Endothelial cell of umbilical vein (primary cell): ENCODE results near the gene CDK5. TPM values are rescaled to one million over a fixed set of nuclear protein-coding genes. Genes with fewer than 3 reads are reported as not detected.

Source experiments
- BruUV-seq: library from RNA; stranded (reverse); fragments of 400-500 nt; replicated peaks from 2 replicates; lab custom pipeline; 2021; lab: Mats Ljungman, UMichigan
- CTCF ChIA-PET: fragments of 300-600, 350-600 bp; sonication (Branson Sonifier 250); formaldehyde crosslinking; loops from one replicate; lab custom pipeline; 2021; ENCODE audit warnings: antibody characterized with exemption, inconsistent platforms; lab: Charles Lee
- POLR2A ChIA-PET: fragments of 300-600, 350-600 bp; sonication (Branson Sonifier 250); formaldehyde crosslinking; loops from one replicate; lab custom pipeline; 2021; ENCODE audit warnings: antibody characterized with exemption, inconsistent platforms; lab: Charles Lee
- DNase-seq: peaks from one replicate; pipeline ENCODE4 v3.0.0-alpha.2; 2011; ENCODE audit warnings: low read depth, low spot score
- FAIRE-seq: peaks from 2 replicates; lab custom pipeline; 2011; peaks lifted over from hg19 to GRCh38; lab: Jason Lieb, UNC
- H2AFZ ChIP-seq: 2 replicates; pipeline ENCODE4 v1.6.0; 2012; ENCODE audit warnings: low read depth, low read length, control low read depth, inconsistent platforms
- H3K27ac ChIP-seq: 2 replicates; pipeline ENCODE4 v1.5.1; 2011; ENCODE audit warnings: low read depth, mild to moderate bottlenecking, control low read depth, low read length, moderate library complexity; ENCODE audit not compliant: insufficient read depth
- H3K27me3 ChIP-seq, 2 experiments: 2 replicates each; pipeline versions ENCODE4 v1.6.0 to v1.6.1; 2011; ENCODE audit warnings: low read length in 2 of 2, mixed read lengths in 1 of 2; ENCODE audit not compliant: control insufficient read depth in 2 of 2, insufficient read depth in 2 of 2
- H3K36me3 ChIP-seq, 2 experiments: 2 replicates in 1 of 2; 3 replicates in 1 of 2; pipeline ENCODE4 v1.5.1; 2011; ENCODE audit warnings: low read length in 2 of 2, mild to moderate bottlenecking in 1 of 2, moderate library complexity in 1 of 2; ENCODE audit not compliant: control insufficient read depth in 2 of 2, insufficient read depth in 2 of 2; ENCODE audit errors: extremely low read depth in 1 of 2
- H3K4me1 ChIP-seq: 3 replicates; pipeline ENCODE4 v1.5.1; 2011; ENCODE audit warnings: mild to moderate bottlenecking, low read length; ENCODE audit not compliant: control insufficient read depth, insufficient read depth; ENCODE audit errors: extremely low read depth
- H3K4me2 ChIP-seq: 2 replicates; pipeline ENCODE4 v1.6.1; 2011; ENCODE audit warnings: low read length, control low read depth, mixed read lengths; ENCODE audit not compliant: insufficient read depth
- H3K4me3 ChIP-seq, 3 experiments: fragments of 200-600 bp in 1 of 3; sonication (generic), shearing (Covaris generic) in 1 of 3; replicated peaks in 1 of 3; 2 replicates each; pipeline ENCODE4 v1.5.1; 2011 to 2016; ENCODE audit warnings: control low read depth in 3 of 3, low read length in 3 of 3, mild to moderate bottlenecking in 2 of 3, inconsistent platforms in 1 of 3, low read depth in 1 of 3, moderate library complexity in 1 of 3; ENCODE audit not compliant: insufficient read depth in 1 of 3
- H3K79me2 ChIP-seq: 2 replicates; pipeline ENCODE4 v1.6.0; 2012; ENCODE audit warnings: low read length, inconsistent platforms; ENCODE audit not compliant: control insufficient read depth, insufficient read depth
- H3K9ac ChIP-seq: replicated peaks from 2 replicates; pipeline ENCODE3; 2011; ENCODE audit warnings: low read length, control low read depth; ENCODE audit not compliant: insufficient read depth; ENCODE audit errors: extremely low read depth
- H3K9me1 ChIP-seq: replicated peaks from 3 replicates; pipeline ENCODE4 v1.6.0; 2011; ENCODE audit warnings: mild to moderate bottlenecking, low read length; ENCODE audit not compliant: control insufficient read depth, insufficient read depth; ENCODE audit errors: extremely low read depth
- H3K9me3 ChIP-seq: replicated peaks from 2 replicates; pipeline ENCODE4 v1.5.1; 2012; ENCODE audit warnings: low read length, inconsistent platforms; ENCODE audit not compliant: control insufficient read depth, insufficient read depth
- H4K20me1 ChIP-seq: replicated peaks from 2 replicates; pipeline ENCODE3; 2011; ENCODE audit warnings: mild to moderate bottlenecking, low read length; ENCODE audit not compliant: control insufficient read depth, insufficient read depth; ENCODE audit errors: extremely low read depth
- EZH2 ChIP-seq: IDR thresholded peaks from 2 replicates; pipeline ENCODE4 v1.6.1; 2012; ENCODE audit warnings: borderline replicate concordance, low read depth, mild to moderate bottlenecking, moderate library complexity, low read length, inconsistent platforms; ENCODE audit not compliant: severe bottlenecking
- FOS ChIP-seq: IDR thresholded peaks from 2 replicates; pipeline ENCODE4 v1.6.1; 2011; ENCODE audit warnings: mild to moderate bottlenecking, low read length, moderate library complexity, borderline replicate concordance; ENCODE audit not compliant: insufficient read depth
- GATA2 ChIP-seq: IDR thresholded peaks from 2 replicates; pipeline ENCODE4 v1.7.0; 2011; ENCODE audit warnings: low read depth, mild to moderate bottlenecking, moderate library complexity, mixed read lengths, low read length; ENCODE audit not compliant: insufficient read length, insufficient read depth
- JUN ChIP-seq: IDR thresholded peaks from 2 replicates; pipeline ENCODE4 v1.6.1; 2011; ENCODE audit warnings: borderline replicate concordance, low read depth; ENCODE audit not compliant: insufficient read length, insufficient read depth
- MAX ChIP-seq: IDR thresholded peaks from 2 replicates; pipeline ENCODE4 v1.6.1; 2011; ENCODE audit not compliant: insufficient read depth, insufficient read length
- MYC ChIP-seq: IDR thresholded peaks from one replicate; pipeline ENCODE4 v1.6.1; 2011; ENCODE audit warnings: mild to moderate bottlenecking, low read depth, low read length
- POLR2A ChIP-seq: IDR thresholded peaks from 2 replicates; pipeline ENCODE4 v1.6.1; 2012; ENCODE audit warnings: low read depth, mild to moderate bottlenecking, control low read depth, low read length
- POLR2AphosphoS5 ChIP-seq: IDR thresholded peaks from 2 replicates; pipeline ENCODE4 v1.6.1; 2012; ENCODE audit warnings: low read depth, mild to moderate bottlenecking, control low read depth, low read length, moderate library complexity; ENCODE audit not compliant: insufficient read depth
- dilution Hi-C: fragments of 300-500 bp; cut with MboI; formaldehyde crosslinking; loops from one replicate; pipeline ENCODE4 v1.15.0; 2019; ENCODE audit warnings: low sequenced_read_pairs; ENCODE audit not compliant: extremely low pct_ligation_motif_present
- intact Hi-C: fragments of 100-400 bp; cut with micrococcal nuclease; formaldehyde crosslinking; loops from one replicate; pipeline ENCODE4 v1.10.0; 2022
- polyA plus RNA-seq, 4 experiments: library from polyadenylated mRNA; depleted of rRNA in 3 of 4; stranded (reverse) in 3 of 4; unstranded in 1 of 4; fragments of >200 nt; gene quantifications; 2 replicates each; pipeline versions ENCODE4 v1.2.1 to v1.2.3, GENCODE V29; 2011 to 2012; ENCODE audit warnings: missing spikeins in 1 of 4
- total RNA-seq: library from RNA; stranded (reverse); gene quantifications from 2 replicates; pipeline ENCODE4 v1.2.3, GENCODE V29; 2021
- TF ChIP-seq, protein P1 (sequence below), 2 donors: IDR thresholded peaks; 1 replicate in 1 of 2; 2 replicates in 1 of 2; pipeline ENCODE4 v1.5.1; 2011; ENCODE audit warnings: low read length in 2 of 2, mild to moderate bottlenecking in 2 of 2, moderate library complexity in 2 of 2, control low read depth in 1 of 2, inconsistent platforms in 1 of 2, low read depth in 1 of 2; ENCODE audit not compliant: insufficient read depth in 1 of 2; ENCODE audit errors: extremely low read depth in 1 of 2

The CDK5 gene
- total and polyA plus RNA-seq, 2 donors (not counting 3 experiments of a cell fraction or from before 2014, with no cell fraction given) = 16.5 to 38.3 TPM

GRCh38 chr7:151008143-151008510 lies 49.6 kb downstream of the CDK5 start:
- H3K4me2 ChIP-seq = peak overlapping the region; percentile 4
- H2AFZ ChIP-seq = no peak overlapping the region
- H3K9me3 ChIP-seq = no peaks in the 10 kb centered on the region
- POLR2A ChIA-PET = interaction anchor here (0.8 to 1.2 kb wide), 2 partner anchors 13 to 16 kb away, joined by 3 to 8 read pairs; no protein-coding TSS in a partner anchor
- no TSS peak for BruUV-seq
- peak overlapping the region; percentile 23 for H3K27ac ChIP-seq
- CTCF ChIA-PET = interaction anchor here (0.7 to 9.4 kb wide), 17 partner anchors 11 to 224 kb away, joined by 3 to 107 read pairs (median 5); partner anchors contain the start of genes ABCB8, ATG9B and CHPF2
- DNase-seq = peak; percentile 82
- no peak overlapping the region for H3K4me3 ChIP-seq
- peak; percentile 97 for FAIRE-seq
- H3K79me2 ChIP-seq = no peaks in the 10 kb centered on the region
- dilution Hi-C loops (no loop called here), intact Hi-C loops (loop anchor here (1.0 kb wide), 5 partner anchors 14 to 103 kb away; partner anchors contain the start of gene ABCB8)
- TF ChIP-seq GATA2 = peak; percentile 78
- TF ChIP-seq POLR2A = peak; percentile 80
- TF ChIP-seq JUN = no peak
- TF ChIP-seq POLR2AphosphoS5 = peak; percentile 77
- no peak for TF ChIP-seq FOS
- no peak for TF ChIP-seq EZH2
- TF ChIP-seq, protein P1, sequence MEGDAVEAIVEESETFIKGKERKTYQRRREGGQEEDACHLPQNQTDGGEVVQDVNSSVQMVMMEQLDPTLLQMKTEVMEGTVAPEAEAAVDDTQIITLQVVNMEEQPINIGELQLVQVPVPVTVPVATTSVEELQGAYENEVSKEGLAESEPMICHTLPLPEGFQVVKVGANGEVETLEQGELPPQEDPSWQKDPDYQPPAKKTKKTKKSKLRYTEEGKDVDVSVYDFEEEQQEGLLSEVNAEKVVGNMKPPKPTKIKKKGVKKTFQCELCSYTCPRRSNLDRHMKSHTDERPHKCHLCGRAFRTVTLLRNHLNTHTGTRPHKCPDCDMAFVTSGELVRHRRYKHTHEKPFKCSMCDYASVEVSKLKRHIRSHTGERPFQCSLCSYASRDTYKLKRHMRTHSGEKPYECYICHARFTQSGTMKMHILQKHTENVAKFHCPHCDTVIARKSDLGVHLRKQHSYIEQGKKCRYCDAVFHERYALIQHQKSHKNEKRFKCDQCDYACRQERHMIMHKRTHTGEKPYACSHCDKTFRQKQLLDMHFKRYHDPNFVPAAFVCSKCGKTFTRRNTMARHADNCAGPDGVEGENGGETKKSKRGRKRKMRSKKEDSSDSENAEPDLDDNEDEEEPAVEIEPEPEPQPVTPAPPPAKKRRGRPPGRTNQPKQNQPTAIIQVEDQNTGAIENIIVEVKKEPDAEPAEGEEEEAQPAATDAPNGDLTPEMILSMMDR (IDR thresholded peaks at IDR 0.05; ENCODE audit: extremely low read depth in 1 of 2, insufficient read depth in 1 of 2, low read depth in 1 of 2, low read length in 2 of 2) = no peak
- no peak for TF ChIP-seq MYC
- no peak for TF ChIP-seq MAX
- no peaks in the 10 kb centered on the region for H3K9me1 ChIP-seq
- no peak overlapping the region for H3K9ac ChIP-seq
- peaks cover 50% of the 10 kb centered on the region for H3K4me1 ChIP-seq
- no peaks in the 10 kb centered on the region for H3K27me3 ChIP-seq
- no peaks in the 10 kb centered on the region for H4K20me1 ChIP-seq
- H3K36me3 ChIP-seq = peaks cover 0 to 22% of the 10 kb centered on the region in 2 experiments
